Lung (tissue), 12 donors: ENCODE data around the gene GATC. TPM values are rescaled to one million over a fixed set of nuclear protein-coding genes. Genes with fewer than 3 reads are reported as not detected.

Experiments
- ATAC-seq: fragments of 200-7000 bp; cut with Tn5 transposase; one replicate; pipeline ENCODE4 v1.9.1; 2020; ENCODE audit warnings: moderate number of reproducible peaks; ENCODE audit not compliant: insufficient read depth, low FRiP score
- DNase-seq, 3 donors: peaks; one replicate each; pipeline ENCODE4 v3.0.0-alpha.2; 2013 to 2017
- H3K27ac ChIP-seq, 2 donors: one replicate each; pipeline ENCODE4 v1.5.1; 2013; ENCODE audit warnings: mild to moderate bottlenecking in 2 of 2, moderate library complexity in 2 of 2, control low read depth in 1 of 2, inconsistent platforms in 1 of 2, low read depth in 1 of 2, low read length in 1 of 2
- H3K27me3 ChIP-seq, 3 donors: one replicate each; pipeline ENCODE4 v1.5.1; 2013; ENCODE audit warnings: low read length in 2 of 3; ENCODE audit not compliant: control insufficient read depth in 3 of 3, insufficient read depth in 3 of 3
- H3K36me3 ChIP-seq, 4 donors: one replicate each; pipeline ENCODE4 v1.5.1; 2013; ENCODE audit warnings: low read length in 4 of 4, mild to moderate bottlenecking in 1 of 4, moderate library complexity in 1 of 4; ENCODE audit not compliant: control insufficient read depth in 4 of 4, insufficient read depth in 4 of 4
- H3K4me1 ChIP-seq, 5 donors: one replicate each; pipeline ENCODE4 v1.5.1; 2013; ENCODE audit warnings: low read length in 5 of 5, mild to moderate bottlenecking in 2 of 5, moderate library complexity in 1 of 5; ENCODE audit not compliant: control insufficient read depth in 5 of 5, insufficient read depth in 5 of 5
- H3K4me3 ChIP-seq: one replicate; pipeline ENCODE4 v1.5.1; 2013; ENCODE audit warnings: mild to moderate bottlenecking, control low read depth, moderate library complexity
- H3K9ac ChIP-seq, 2 donors: one replicate each; pipeline ENCODE4 v1.5.1; 2013; ENCODE audit warnings: low read length in 2 of 2, control low read depth in 1 of 2; ENCODE audit not compliant: insufficient read depth in 1 of 2
- H3K9me3 ChIP-seq, 4 donors: one replicate each; pipeline ENCODE4 v1.5.1; 2013; ENCODE audit warnings: low read length in 3 of 4, mild to moderate bottlenecking in 1 of 4, moderate library complexity in 1 of 4; ENCODE audit not compliant: control insufficient read depth in 4 of 4, insufficient read depth in 3 of 4
- CTCF ChIP-seq: IDR thresholded peaks from 2 replicates; pipeline ENCODE4 v1.5.1; 2012; ENCODE audit warnings: mild to moderate bottlenecking; ENCODE audit errors: control extremely low read depth, extremely low read depth
- WGBS, 2 donors: extraction: QIAGEN DNeasy Blood & Tissue Kit; methylation state at CpG; one replicate each; pipeline ENCODE4 v1.1.7; 2013; 5-methylcytosine and 5-hydroxymethylcytosine counted together
- polyA plus RNA-seq, 2 donors: library from polyadenylated mRNA; stranded (reverse); fragments of 200-250 nt; gene quantifications; one replicate each; pipeline ENCODE4 v1.2.1, GENCODE V29; 2013
- total RNA-seq, 2 donors: library from RNA; depleted of rRNA in 1 of 2; stranded (reverse); fragments of >200 nt in 1 of 2; gene quantifications; one replicate each; pipeline ENCODE4 v1.2.1, GENCODE V29; 2014 to 2021
- donor health status: control.
- donor health status: control.
- donor health status: Bipolar disorder and iron deficiency.
- donor health status: healthy.
- donor health status: DM: yes; HTN: yes; CAD: no.

The GATC gene
- total and polyA plus RNA-seq, 4 donors = 10.6 to 27.6 (median 19.3) TPM

DNA sequence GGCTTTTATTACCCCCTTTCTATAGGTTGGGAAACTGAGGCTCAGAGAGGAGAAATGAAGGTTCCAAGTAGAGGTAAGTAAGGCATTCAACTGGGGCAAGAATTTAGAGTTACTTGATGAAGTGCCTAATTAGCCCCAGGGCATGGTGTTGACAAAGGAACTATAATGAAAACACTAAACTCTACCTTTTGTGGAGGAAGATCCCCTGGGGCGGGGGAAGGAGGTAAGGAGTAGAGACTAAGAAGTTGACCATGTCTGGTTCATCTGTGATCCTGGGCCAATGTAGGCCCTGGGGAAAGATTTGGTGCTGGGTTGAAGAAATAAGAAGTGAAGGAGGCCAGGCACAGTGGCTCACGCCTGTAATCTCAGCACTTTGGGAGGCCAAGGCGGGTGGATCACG is 24.5 kb upstream of the GATC start:
- Histone ChIP-seq H3K9me3 (no peaks in the 10 kb centered on the region), H3K36me3 (no peaks in the 10 kb centered on the region), H3K27ac (no peak overlapping the region), H3K4me3 (no peak overlapping the region), H3K27me3 (no peaks in the 10 kb centered on the region), H3K9ac (no peak overlapping the region), H3K4me1 (no peaks in the 10 kb centered on the region)
- TF ChIP-seq CTCF = no peak
- WGBS, 2 donors = 93 to 95% methylated on average over 4 of the region's 4 CpGs
- ATAC-seq (no peak), DNase-seq (no peak)

DNA sequence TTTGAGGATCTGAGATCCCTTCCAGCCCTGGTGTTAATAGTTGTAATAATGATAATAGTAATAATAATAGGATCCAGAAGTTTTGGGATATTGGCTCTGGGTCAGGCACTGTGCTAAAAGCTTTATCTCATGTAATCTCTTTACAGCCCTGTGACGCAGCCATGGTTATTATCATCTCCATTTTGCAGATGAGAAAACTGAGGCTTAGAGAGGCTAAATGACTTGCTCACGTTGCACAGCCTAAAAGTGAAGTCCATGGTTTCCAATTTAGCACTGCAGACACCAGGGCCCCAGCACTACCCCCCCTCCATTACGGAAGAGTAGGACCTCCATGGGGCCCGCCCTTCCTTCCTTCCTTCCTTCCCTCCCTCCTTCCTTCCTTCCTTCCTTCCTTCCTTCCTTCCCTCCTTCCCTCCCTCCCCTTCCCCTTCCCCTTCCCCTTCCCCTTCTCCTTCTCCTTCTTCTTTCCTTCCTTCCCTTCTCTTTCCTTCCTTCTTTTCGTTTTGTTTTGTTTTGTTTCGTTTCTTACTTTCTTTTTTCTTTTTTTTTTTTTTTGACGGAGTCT is 23.3 kb upstream of the GATC start:
- Histone ChIP-seq H3K27ac (no peak overlapping the region), H3K36me3 (no peaks in the 10 kb centered on the region), H3K4me3 (no peak overlapping the region), H3K9ac (no peak overlapping the region), H3K9me3 (no peaks in the 10 kb centered on the region), H3K4me1 (no peaks in the 10 kb centered on the region), H3K27me3 (no peaks in the 10 kb centered on the region)
- 57 to 60% methylated on average over 6 to 7 of the region's 7 CpGs for WGBS, 2 donors
- no peak for ATAC-seq
- TF ChIP-seq CTCF = no peak
- no peak for DNase-seq

- DNase-seq (no peak), ATAC-seq (no peak)
- TF ChIP-seq CTCF = no peak
- Histone ChIP-seq H3K9me3 (no peaks in the 10 kb centered on the region), H3K4me1 (no peaks in the 10 kb centered on the region), H3K27ac (no peak overlapping the region), H3K4me3 (no peak overlapping the region), H3K36me3 (no peaks in the 10 kb centered on the region), H3K27me3 (no peaks in the 10 kb centered on the region), H3K9ac (no peak overlapping the region)
- WGBS, 2 donors = 79 to 87% methylated on average over 3 of the region's 3 CpGs
Observed at GRCh38 chr12:120425797-120426196, 20.4 kb upstream of the GATC start.

DNA sequence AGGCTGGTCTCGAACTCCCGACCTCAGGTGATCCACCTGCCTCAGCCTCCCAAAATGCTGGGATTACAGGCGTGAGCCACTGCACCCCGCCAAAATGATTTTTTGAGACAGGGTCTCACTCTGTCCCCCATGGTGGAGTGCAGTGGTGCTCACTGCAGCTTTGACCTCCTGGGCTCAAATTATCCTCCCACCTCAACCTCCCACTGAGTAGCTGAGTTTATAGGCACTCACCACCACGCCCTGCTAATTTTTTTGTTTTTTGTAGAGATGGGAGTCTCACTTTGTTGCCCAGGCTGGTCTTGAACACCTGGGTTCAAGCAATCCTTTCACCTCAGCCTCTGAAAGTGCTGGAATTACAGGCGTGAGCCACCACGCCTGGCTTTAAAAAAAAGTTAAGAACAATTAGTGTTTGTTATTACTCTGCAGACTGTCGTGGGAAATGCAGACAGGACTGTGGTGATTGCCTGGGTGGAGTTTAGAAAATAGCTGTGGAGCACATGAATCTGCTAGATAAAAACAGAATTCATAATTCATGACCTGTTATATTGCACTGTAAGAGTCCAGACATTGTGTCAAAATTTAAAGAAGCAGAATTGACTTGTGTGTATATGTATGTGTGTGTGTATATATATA is 17.5 kb upstream of the GATC start:
- WGBS, 2 donors = 68 to 75% methylated on average over 8 of the region's 8 CpGs
- Histone ChIP-seq H3K9me3 (no peaks in the 10 kb centered on the region), H3K27ac (no peak overlapping the region), H3K9ac (no peak overlapping the region), H3K4me3 (no peak overlapping the region), H3K27me3 (no peaks in the 10 kb centered on the region), H3K4me1 (no peaks in the 10 kb centered on the region), H3K36me3 (no peaks in the 10 kb centered on the region)
- ATAC-seq (no peak), DNase-seq (no peak)
- TF ChIP-seq CTCF = no peak
